ENCODE measurements around the gene GPR68.
"Not testable (repeated sequence)": the region's sequence is repeated elsewhere in the genome, so short reads cannot be mapped to it uniquely, and the experiment has no call there.

Gene GPR68

DNA sequence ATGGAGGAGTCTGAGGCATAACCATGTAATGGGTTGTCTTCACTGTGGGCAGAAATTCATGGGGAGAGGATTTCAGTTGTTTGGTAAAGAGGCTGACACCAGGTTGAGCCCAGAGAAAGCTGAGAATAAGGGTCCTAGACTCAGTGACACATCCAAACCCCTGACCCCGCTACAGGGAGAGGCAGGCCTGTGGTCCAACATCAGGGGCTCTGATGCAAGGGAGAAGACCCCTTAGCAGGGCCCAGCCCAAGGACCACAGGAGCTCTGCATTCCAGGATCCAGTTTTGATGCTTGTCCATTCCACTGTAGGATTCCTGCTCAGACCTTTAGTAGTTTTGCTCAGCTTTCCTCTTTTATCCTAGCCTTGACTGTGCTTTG lies 15.5 kb downstream of the GPR68 start:
- no peak for DNase-seq (ENCODE audit: low read depth in 2 of 2)

DNA sequence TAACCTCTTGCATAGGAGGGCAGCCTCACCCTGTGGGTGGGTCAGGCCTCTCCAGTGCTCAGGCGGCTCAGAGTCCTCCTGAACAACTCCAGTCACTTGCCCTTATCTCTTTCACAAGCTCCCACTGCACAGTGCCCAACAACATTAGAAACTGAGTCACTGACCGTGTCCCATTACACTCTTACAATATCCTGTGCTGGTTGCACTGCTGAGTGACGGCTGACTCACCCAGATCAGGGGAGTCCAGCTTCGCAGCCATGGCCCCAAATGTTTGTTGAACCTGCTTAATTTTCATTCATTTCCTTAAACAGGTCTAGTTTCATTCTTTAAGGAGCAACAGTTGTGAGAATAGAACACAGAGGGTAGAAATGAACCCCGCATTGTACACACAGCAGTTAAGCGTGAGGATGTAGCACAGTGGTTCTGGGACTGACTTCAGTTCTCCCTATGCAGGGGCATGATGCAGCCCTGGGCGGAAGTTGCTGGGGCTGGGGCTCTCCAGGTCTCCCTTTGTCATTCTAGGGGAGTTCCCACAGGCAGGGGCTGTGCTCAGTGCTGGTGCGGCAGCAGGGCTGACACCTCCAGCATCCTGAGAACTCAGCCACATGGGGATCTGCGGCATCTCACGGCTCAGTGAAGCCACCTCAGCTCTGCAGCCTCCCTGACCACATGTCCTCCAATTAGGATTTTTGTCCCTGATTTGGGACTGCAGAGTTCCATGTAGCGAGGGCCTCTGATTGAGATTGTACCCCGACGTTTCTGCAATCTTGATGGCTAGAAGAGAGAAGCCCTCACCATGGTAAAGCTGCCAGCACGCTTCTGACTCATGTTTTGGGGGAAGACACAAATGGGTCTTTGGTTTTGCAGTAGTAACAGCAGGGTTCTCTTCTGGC lies 16.1 kb downstream of the GPR68 start:
- DNase-seq (ENCODE audit: low read depth in 2 of 2): peak; percentile 74 to 75

DNA sequence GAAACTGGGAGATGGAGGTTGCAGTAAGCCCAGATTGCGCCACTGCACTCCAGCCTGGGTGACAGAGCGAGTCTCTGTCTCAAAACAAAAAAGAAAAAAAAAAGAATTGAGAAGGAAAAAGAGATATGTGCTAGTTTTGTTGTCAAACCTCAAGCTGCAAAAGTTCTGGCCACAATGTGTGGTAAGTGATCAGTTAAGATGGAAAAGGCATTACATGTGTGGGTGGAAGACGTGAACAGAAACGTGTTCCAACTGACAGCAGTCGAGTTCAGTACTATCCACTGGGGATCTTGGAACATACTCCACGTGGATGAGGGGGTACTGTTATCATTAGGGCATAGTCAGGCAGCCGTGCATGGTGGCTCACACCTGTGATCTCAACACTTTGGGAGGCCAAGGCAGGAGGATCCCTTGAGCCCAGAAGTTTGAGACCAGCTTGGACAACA lies 17.3 kb downstream of the GPR68 start:
- DNase-seq (ENCODE audit: low read depth in 2 of 2): no peak

DNA sequence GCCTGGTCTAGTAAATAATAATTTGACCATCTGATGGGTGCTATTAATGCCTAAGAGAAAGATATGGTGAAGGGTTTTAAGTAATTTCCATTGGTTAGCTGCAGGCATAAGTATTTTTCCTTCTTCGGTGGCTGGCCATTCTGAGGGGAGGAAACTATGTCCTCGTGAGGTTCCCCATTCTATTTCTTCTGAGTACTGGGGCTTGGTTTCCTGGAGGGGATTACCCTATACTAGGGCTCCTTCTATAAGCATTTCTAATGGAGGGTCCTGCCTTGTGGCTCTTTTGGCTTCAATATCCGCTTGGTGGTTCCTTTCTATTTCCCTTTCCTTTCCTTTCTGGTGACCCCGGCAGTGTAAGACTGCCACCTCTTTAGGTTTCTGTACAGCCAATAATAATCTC lies 18.1 kb downstream of the GPR68 start:
- not testable (repeated sequence) for DNase-seq (ENCODE audit: low read depth in 2 of 2)

DNA sequence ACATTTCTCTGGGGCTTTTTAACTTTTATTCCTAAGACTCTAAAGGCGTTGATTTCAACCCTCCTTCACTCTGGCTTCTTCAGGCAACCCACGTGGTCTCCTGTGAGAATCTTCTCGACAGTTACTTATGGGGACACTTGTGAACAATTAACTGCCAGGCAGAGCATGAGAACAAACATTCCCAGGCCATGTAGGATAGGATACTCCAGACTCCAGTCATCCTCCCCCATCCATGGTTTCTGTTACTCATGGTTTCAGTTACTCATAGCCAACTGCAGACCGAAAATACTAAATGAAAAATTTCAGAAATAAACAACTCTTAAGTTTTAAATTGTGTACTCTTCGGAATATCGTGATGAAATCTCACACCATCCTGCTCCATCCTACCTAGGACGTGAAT lies 19.5 kb downstream of the GPR68 start:
- DNase-seq (ENCODE audit: low read depth in 2 of 2): no peak

DNA sequence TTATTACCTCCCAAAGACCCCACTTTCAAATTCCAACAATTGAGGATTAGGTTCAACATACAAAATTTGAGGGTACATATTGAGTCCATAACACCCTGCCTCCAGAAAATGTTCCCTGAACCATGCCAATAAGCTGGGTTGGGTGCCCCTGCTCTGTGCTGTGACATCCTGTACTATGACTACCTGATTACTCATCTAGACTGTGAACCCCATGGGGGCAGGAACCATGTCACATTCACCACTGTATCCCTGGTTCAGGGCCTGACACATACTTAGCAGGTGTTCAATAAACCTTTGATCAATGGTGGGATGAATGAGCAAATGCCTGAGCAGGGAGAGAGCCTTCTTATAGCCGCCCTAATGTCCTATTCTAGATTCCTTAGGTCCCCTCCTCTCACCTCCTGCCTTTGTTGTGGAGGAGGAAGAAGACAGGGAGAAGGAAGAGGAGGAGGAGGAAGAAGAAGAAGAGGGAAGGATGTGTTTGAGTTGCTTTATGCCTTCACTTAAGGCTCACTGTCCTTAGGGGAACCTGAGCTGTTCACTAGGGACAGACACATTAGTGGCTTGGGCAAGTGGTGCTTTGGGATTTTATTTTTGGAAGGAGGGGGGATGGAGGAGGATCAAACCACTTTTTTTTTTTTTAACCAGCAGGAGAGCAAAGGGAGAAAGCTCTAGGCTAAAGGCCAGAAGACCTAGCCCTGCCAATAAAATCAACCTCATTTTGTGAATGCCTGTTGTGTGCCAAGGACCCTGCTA lies 21.3 kb downstream of the GPR68 start:
- no peak for DNase-seq (ENCODE audit: low read depth in 2 of 2)

DNA sequence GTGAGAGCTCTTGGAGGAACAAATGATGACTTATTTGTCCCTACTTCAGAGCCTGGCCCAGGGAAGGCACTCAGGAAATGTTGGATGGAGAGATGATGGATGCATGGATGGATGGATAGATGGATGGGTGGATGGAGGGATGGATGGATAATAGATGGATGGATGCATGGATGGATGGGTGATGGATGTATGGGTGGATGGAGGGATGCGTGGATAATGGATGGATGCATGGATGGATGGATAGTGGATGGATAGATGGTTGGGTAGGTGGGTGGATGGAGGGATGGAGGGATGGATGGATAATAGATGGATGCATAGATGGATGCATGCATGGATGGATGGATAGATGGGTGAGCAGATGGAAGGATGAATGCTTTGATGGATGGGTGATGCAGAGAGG lies 23.2 kb downstream of the GPR68 start:
- DNase-seq (ENCODE audit: low read depth in 2 of 2): no peak

DNA sequence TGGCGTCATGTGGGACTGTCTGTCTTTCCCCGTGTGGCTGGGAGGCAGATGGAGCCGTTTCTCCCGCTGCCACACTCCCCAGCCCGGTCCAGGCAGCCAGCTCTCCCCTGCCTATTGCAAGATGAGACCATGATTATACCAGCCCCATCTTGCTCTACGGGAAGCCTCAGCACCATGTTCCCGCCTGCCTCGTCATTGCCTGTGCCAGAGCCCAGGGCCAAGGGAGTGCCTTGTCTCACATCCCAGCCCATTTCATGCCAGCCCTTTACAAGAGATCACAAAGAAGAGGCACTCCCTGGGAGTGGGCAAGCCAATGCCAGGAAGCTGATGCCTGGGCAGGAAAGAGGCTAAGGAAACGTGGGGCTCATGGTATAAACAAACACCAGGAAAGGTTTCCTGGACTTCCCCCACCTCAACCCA lies 23.9 kb downstream of the GPR68 start:
- no peak for DNase-seq (ENCODE audit: low read depth in 2 of 2)

DNA sequence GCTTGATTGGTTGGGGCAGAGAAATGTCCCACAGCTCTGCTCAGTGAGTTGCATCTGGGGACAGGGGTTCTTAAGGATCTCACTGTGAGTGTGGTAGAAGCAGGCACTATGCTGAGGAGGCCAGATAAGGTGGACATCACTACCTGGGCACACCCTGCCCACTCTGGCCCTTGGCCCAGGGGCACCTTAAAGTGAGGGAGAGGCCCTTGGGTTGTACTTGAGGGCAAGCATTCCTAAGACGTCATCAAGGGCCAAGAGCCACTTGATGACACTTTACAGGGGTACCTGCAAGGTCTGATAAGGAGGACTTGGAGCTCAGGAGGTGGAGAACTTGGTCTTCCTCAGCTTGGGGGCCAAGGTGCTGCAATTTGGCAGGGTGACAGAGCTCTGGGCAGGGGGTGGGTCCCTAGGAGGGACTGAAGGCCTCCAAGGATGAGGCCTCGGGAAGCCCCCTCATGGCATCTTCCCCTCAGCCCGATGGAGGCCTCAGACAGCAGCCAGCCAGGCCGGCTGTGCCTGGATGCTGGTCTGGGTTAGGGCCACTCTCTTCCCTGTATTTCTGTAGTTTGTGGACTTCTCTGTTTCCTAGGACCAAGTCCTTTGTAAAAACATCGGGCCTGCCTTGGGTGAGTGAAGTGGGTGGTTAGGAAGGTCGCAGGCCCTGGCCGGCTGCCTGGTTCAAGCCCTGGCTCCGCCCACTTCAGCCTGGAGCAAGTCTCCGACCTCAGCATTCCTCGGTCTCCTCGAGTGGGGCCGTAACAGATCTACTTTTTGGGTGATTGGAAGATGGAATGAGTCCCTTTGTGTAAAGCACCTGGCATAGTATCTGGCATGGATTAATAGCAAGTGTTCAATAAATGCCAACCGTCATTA lies 24.8 kb downstream of the GPR68 start:
- DNase-seq (ENCODE audit: low read depth in 2 of 2): no peak

DNA sequence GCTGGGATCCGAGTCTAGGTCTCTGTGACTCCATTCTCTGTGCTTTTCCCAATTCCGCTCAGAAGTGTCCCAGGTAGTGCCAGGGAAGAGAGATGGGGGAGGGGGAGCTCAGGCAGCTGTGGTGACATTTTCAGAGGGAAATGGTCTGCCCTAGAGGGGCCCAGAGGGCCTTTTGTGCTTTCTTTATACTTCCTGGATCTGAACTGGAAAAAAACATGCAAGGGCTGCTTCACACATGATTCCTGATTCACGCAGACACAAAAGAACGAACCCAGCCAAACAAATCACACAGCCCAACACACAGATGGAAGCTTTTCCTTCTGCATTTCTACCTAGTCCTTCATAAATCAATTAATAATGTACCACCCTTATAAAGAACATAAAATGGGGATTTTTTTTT lies 26.5 kb downstream of the GPR68 start:
- DNase-seq (ENCODE audit: low read depth in 2 of 2): no peak

DNA sequence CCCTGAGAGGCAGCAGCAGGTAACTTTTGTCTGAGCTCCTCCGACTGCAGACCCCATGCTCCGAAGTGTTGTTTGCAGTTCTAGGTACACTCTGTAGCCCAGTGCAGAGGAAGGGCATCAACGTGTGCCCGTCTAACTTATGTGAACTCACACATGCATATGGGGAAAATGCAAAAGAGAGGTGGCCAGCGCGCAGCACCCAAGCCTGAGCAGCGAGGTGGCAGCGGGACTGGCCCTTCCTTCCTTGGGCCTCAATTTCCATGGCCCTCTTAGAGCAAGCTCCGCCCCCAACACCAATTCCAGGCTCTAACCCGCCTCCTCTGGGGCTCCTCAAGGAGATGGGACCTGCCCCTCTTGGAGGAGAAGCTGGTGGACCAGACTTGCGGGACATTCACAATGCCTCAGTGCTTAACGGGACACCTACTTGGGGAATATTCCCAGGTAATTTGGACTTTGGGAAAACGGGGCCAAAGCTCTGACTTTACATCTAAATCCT lies 27.7 kb downstream of the GPR68 start:
- DNase-seq (ENCODE audit: low read depth in 2 of 2): no peak

DNA sequence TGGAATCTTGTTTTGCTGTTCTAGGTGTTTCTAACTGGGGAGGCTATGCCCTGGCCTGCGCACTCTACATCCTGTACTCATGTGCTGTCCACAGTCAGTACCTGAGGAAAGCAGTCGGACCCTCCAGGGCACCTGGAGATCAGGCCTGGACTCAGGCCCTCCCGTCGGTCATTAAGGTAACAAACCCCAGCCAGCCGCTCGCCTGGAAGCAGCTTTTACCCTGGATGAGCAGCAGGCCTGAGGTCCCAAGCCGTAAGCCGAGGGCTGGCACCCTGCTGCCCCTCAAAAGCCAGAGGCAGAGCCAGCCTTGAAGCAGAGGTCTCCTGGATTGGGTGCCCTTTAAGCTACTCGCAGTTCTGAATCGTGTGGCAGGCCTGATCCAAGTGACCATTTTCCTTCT lies 29.1 kb downstream of the GPR68 start:
- DNase-seq (ENCODE audit: low read depth in 2 of 2): no peak

DNA sequence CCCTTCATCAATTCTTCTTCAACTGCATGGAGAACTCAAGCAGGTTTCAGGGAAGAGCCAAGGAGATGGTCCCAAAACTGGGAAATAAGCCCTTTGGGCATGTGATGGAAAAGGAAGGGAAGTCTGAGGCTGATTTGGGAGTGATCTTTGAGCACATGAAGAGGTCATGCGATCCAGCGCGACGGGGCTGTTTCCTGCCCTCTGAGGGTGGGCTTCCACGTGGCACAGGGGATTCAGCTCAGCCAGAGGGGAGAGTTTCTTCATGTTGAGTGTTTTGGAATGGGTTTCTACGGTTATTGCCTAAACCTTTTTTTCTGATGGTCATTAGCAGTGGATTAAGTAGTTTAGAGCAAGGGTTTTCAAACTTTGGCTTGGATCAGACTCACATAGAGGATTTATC lies 30.2 kb downstream of the GPR68 start:
- DNase-seq (ENCODE audit: low read depth in 2 of 2): no peak

DNA sequence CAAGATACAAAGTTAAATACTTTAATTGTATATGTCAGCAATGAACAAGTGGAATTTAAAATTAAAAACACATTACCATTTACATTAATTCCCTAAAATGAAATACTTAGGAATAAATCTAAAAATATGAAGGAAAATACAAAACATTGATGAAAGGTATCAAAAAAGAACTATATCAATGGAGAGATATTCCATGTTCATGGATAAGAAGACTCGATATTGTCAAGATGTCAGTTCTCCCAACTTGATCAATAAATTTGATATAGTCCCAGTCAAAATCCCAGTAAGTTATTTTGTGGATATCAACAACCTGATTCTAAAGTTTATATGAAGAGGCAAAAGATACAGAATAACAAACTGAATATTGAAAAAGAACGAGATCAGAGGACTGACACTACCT lies 33.5 kb downstream of the GPR68 start:
- DNase-seq (ENCODE audit: low read depth in 2 of 2): no peak

DNA sequence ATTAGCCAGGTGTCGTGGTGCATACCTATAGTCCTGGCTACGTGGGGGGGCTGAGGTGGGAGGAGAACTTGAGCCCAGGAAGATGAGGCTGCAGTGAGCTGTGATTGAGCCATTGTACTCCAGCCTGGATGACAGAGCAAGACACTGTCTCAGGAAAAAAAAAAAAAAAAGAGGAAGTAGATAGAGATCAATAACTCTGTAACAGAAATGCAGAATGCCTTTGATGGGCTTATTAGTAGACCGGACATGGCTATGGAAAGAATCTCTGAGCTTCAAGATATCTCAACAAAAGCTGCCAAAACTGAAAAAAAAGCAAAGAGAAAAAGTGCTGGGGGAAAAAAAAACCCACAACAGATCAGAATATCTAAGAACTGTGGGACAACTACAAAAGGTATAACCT lies 37.5 kb downstream of the GPR68 start:
- no peak for DNase-seq (ENCODE audit: low read depth in 2 of 2)

DNA sequence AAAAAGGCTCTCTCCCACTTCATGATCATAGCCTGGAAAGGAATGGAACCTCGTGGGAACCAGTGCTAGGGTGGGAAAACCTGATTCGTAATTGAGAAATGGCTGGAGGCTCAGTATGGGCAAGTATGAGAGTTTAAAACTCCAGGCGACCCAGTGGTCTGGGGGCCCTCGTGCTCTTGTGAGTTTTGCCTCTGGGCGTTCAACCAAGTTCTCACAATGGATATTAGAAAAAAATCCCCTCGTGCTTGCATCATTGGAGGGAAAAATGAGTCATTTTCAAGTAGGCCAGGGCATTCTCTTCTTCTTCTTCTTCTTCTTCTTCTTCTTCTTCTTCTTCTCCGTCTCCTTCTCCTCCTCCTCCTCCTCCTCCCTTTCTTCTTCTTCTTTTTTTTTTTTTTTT lies 39.0 kb downstream of the GPR68 start:
- no peak for DNase-seq (ENCODE audit: low read depth in 2 of 2)

DNA sequence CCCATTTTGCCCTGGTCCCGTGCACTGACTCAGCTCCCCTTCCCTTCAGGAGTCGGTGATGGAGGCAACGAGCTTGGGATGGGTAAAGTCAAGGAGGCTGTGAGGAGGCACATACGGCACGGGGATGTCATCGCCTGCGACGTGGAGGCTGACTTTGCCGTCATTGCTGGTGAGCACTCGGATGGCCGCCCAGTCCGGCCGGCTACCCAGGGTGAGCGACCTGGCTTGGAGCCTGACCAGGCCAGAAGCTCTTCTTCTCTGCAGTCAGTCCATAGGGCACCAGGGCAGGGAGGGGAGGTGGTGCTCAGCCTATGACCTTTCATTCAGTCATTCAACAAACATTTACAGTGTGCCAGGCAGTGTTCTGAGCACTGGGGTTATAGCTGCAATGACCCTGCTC lies 39.8 kb downstream of the GPR68 start:
- DNase-seq (ENCODE audit: low read depth in 2 of 2): no peak

DNA sequence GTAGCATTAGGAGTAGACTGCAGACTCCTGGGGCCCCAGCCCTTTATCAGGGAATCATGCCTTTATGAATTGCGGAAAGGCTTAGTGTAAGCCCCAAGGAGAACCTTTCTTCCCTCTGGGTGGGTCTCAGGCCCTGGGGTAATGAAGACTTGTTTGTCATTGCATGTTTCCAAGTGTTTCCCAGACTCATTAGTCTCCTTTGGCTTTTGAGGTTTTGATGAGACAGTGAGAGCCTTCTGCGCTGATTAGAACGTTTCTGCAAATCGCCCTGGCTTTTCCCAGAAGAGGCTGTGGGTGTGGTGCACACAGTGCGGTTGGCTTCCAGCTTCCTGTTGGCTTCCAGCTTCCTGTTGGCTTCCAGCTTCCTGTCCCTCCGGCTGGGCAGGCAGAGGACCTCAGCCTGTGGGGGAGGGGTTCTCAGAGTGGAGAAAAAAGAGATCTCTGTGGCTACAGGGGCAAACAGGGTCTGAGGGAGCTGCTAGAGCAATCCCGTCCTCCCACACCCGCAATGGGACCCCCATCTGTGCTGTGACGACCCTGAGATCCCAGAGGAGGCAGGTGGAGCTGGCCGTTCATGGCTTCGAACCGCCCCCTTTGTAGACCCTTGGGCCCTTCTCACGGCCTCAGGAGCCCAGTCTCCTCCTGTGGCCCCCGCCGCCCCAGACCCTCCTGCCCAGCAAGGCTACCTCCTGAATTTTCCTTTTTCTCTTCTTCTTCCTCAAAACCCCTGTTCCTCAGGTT lies 42.1 kb downstream of the GPR68 start:
- no peak for DNase-seq (ENCODE audit: low read depth in 2 of 2)

DNA sequence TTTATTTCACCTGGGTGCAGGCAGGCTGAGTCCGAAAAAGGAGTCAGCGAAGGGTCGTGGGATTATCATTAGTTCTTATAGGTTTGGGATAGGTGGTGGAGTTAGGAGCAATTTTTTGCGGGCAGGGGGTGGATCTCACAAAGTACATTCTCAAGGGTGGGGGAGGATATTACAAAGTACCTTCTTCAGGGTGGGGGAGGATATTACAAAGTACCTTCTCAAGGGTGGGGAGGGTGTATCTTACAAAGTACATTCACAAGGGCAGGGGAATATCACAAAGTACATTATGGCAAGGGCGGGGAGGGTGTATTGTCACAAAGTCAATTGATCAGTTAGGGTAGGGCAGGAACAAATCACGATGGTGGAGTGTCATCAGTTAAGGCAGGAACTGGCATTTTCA lies 43.7 kb downstream of the GPR68 start:
- not testable (repeated sequence) for DNase-seq (ENCODE audit: low read depth in 2 of 2)

DNA sequence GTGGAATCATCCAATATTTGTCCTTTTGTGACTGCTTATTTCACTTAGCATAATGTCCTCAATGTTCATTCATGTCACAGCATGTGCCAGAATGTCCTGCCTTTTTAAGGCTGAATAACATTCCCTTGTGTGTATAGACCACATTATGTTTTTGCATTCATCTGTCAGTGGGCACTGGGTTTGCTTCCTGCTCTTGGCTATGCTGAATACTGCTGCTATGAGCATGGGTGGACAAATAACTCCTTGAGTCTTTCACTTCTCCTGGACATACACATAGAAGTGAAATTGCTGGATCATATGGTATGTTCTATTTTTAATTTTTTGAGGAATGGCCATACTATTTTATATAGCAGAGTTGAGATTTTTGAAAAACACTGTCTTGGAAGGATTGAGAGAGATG lies 46.9 kb downstream of the GPR68 start:
- no peak for DNase-seq (ENCODE audit: low read depth in 2 of 2)

DNA sequence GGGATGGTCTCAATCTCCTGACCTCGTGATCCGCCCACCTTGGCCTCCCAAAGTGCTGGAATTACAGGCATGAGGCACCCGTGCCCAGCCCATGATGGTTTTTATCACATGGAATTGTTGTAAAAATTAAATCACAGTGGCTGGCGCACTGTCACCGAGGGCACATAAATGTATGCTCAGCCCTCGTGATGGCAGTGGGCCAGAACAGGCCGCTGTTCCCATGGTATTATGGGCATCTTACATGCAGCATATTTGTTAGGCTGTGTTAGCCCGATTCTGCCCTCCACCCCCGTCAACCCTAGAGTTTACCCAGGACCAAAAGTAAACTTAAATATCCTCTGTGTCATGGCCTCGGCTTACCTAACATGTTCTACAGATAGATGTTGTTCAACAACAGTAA lies 48.6 kb downstream of the GPR68 start:
- DNase-seq (ENCODE audit: low read depth in 2 of 2): no peak

Data from activated CD4-positive, alpha-beta T cell treated with anti-CD3 and anti-CD28 coated beads for 24 hours (primary cell).